HUES48 (cell line): Measurements from ENCODE around the gene SNAPC4.

Source experiments
- H3K27ac ChIP-seq: one replicate; pipeline ENCODE4 v1.7.0; 2013; ENCODE audit warnings: low read depth, low read length, inconsistent platforms
- H3K27me3 ChIP-seq: 2 replicates; pipeline ENCODE4 v1.6.1; 2013; ENCODE audit warnings: mild to moderate bottlenecking, low read length; ENCODE audit not compliant: control insufficient read depth, insufficient read depth
- H3K36me3 ChIP-seq: 2 replicates; pipeline ENCODE4 v1.6.1; 2013; ENCODE audit warnings: low read length; ENCODE audit not compliant: control insufficient read depth, insufficient read depth
- H3K4me1 ChIP-seq: 2 replicates; pipeline ENCODE4 v1.6.1; 2013; ENCODE audit warnings: mild to moderate bottlenecking, low read length; ENCODE audit not compliant: control insufficient read depth, insufficient read depth
- H3K4me3 ChIP-seq: 2 replicates; pipeline ENCODE4 v1.5.1; 2013; ENCODE audit warnings: mild to moderate bottlenecking, low read depth, low read length
- H3K9ac ChIP-seq: 2 replicates; pipeline ENCODE4 v1.6.1; 2013; ENCODE audit warnings: mild to moderate bottlenecking, low read depth, low read length, moderate library complexity
- H3K9me3 ChIP-seq: 2 replicates; pipeline ENCODE4 v1.6.1; 2013; ENCODE audit warnings: low read length; ENCODE audit not compliant: control insufficient read depth, insufficient read depth

The SNAPC4 gene

GRCh38 chr9:136421791-136422190 lies 21.8 kb upstream of the SNAPC4 start:
- Histone ChIP-seq H3K9ac (no peak overlapping the region), H3K9me3 (no peaks in the 10 kb centered on the region), H3K27ac (no peak overlapping the region), H3K36me3 (peaks cover 76% of the 10 kb centered on the region), H3K27me3 (no peaks in the 10 kb centered on the region), H3K4me3 (no peak overlapping the region), H3K4me1 (no peaks in the 10 kb centered on the region)

- Histone ChIP-seq H3K9me3 (no peaks in the 10 kb centered on the region), H3K4me3 (no peak overlapping the region), H3K27me3 (no peaks in the 10 kb centered on the region), H3K4me1 (no peaks in the 10 kb centered on the region), H3K27ac (no peak overlapping the region), H3K36me3 (peaks cover 93% of the 10 kb centered on the region), H3K9ac (no peak overlapping the region)
Measured at GRCh38 chr9:136419092-136419420, 19.1 kb upstream of the SNAPC4 start.

- no peaks in the 10 kb centered on the region for H3K4me1 ChIP-seq
- H3K36me3 ChIP-seq: peaks cover 95% of the 10 kb centered on the region
- H3K9ac ChIP-seq: no peak overlapping the region
- H3K9me3 ChIP-seq: no peaks in the 10 kb centered on the region
- no peak overlapping the region for H3K27ac ChIP-seq
- no peaks in the 10 kb centered on the region for H3K27me3 ChIP-seq
- H3K4me3 ChIP-seq: no peak overlapping the region
Measured at GRCh38 chr9:136418182-136419091, 18.5 kb upstream of the SNAPC4 start.

- Histone ChIP-seq H3K27ac (no peak overlapping the region), H3K9me3 (no peaks in the 10 kb centered on the region), H3K36me3 (peaks cover 95% of the 10 kb centered on the region), H3K4me3 (no peak overlapping the region), H3K4me1 (no peaks in the 10 kb centered on the region), H3K27me3 (no peaks in the 10 kb centered on the region), H3K9ac (no peak overlapping the region)
Measured at GRCh38 chr9:136416914-136417313, 16.9 kb upstream of the SNAPC4 start.

GRCh38 chr9:136416427-136416826 lies 16.5 kb upstream of the SNAPC4 start:
- no peaks in the 10 kb centered on the region for H3K9me3 ChIP-seq
- no peaks in the 10 kb centered on the region for H3K27me3 ChIP-seq
- no peak overlapping the region for H3K9ac ChIP-seq
- no peak overlapping the region for H3K4me3 ChIP-seq
- no peak overlapping the region for H3K27ac ChIP-seq
- H3K4me1 ChIP-seq: peaks cover 2% of the 10 kb centered on the region; the same call in 1 of the 2 replicates
- peaks cover 93% of the 10 kb centered on the region for H3K36me3 ChIP-seq

GRCh38 chr9:136412962-136413361 lies 13.0 kb upstream of the SNAPC4 start:
- Histone ChIP-seq H3K27ac (no peak overlapping the region), H3K4me3 (no peak overlapping the region), H3K9me3 (no peaks in the 10 kb centered on the region), H3K4me1 (peaks cover 8% of the 10 kb centered on the region), H3K9ac (no peak overlapping the region), H3K27me3 (no peaks in the 10 kb centered on the region), H3K36me3 (peaks cover 67% of the 10 kb centered on the region)

GRCh38 chr9:136411378-136411777 lies 11.4 kb upstream of the SNAPC4 start:
- H3K9me3 ChIP-seq: no peaks in the 10 kb centered on the region
- H3K4me3 ChIP-seq: peak overlapping the region; percentile 96
- H3K36me3 ChIP-seq: peaks cover 66% of the 10 kb centered on the region
- peak overlapping the region; percentile 89; the same call in 1 of the 2 replicates for H3K9ac ChIP-seq
- no peaks in the 10 kb centered on the region for H3K27me3 ChIP-seq
- H3K4me1 ChIP-seq: peaks cover 8% of the 10 kb centered on the region
- H3K27ac ChIP-seq: no peak overlapping the region

- H3K4me3 ChIP-seq: peak within 1 kb of the TSS; percentile 96
- peaks cover 65% of the 10 kb centered on the region for H3K36me3 ChIP-seq
- H3K9ac ChIP-seq: peak within 1 kb of the TSS; percentile 89
- H3K27me3 ChIP-seq: no peaks in the 10 kb centered on the region
- H3K9me3 ChIP-seq: no peaks in the 10 kb centered on the region
- peak within 1 kb of the TSS; percentile 86 for H3K27ac ChIP-seq
- H3K4me1 ChIP-seq: peaks cover 8% of the 10 kb centered on the region
Measured at GRCh38 chr9:136410500-136411287, 10.7 kb upstream of the SNAPC4 start, which contains the start of the genes ENTR1 and PMPCA. Gene ENTR1 (minus strand): TSS chr9:136410614. CDS start chr9:136410397, 217 bp downstream. Gene PMPCA (plus strand): TSS chr9:136410658. CDS start chr9:136410669, 11 bp downstream.

GRCh38 chr9:136409557-136410455 lies 9.8 kb upstream of the SNAPC4 start:
- Histone ChIP-seq H3K36me3 (peaks cover 66% of the 10 kb centered on the region), H3K9me3 (no peaks in the 10 kb centered on the region), H3K4me1 (peaks cover 8% of the 10 kb centered on the region), H3K9ac (peak overlapping the region; percentile 83), H3K27ac (peak overlapping the region; percentile 60), H3K4me3 (peak overlapping the region; percentile 96), H3K27me3 (no peaks in the 10 kb centered on the region)

GRCh38 chr9:136407911-136408310 lies 7.9 kb upstream of the SNAPC4 start:
- Histone ChIP-seq H3K4me3 (no peak overlapping the region), H3K27ac (no peak overlapping the region), H3K4me1 (peaks cover 8% of the 10 kb centered on the region), H3K27me3 (no peaks in the 10 kb centered on the region), H3K9ac (no peak overlapping the region), H3K9me3 (no peaks in the 10 kb centered on the region), H3K36me3 (peaks cover 63% of the 10 kb centered on the region)
